ENCODE data around the gene AKNA. TPM values are rescaled to one million over a fixed set of nuclear protein-coding genes. Genes with fewer than 3 reads are reported as not detected.

The AKNA gene
- total RNA-seq, 1 donor from 2014 or later = 149 TPM

DNA sequence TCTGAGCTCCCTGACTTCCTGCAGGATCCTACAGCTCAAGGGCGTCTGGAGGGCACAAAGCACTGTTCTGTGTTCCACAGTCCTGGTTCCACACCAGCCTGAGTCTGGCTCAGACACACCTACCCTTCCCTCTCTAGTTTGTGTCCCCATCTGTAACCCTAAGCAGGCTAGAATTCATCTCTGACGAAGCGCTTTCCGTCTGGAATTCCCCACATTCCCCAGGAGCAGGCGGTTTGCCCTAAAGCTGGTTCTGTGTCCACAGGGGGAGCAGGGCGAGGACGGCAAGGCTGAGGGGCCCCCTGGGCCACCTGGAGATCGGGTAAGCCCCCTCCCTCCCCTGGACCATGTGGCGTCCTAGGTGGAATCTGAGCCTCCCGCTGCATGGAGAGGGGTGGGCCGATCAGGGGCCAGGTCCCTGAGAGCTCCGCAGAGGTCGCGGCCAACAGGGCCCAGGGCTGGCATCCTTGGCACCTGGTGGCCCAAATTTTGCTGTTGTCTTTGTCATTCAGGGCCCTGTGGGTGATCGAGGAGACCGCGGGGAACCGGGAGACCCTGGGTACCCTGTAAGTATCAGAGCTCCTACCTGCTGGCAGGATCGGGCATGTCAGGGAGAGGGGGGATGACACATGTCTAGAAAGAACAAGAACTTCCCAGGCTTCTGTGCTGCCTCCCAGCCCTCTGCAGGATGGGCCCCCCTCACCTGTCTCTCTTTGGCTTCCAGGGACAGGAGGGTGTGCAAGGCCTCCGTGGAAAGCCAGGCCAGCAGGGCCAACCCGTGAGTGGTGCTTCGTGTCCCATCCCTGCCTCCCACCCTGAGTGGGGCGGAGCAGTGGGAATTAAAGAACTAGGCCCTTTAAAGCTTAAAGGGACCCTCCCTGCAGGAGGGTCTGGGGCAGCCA is 99.3 kb downstream of the AKNA start:
- intact Hi-C loops (cut with micrococcal nuclease) = no loop called here
- Mint-ChIP-seq H3K4me3 (no peak overlapping the region), H3K4me1 (peaks cover 3% of the 10 kb centered on the region), H3K27me3 (peaks cover 2% of the 10 kb centered on the region), H3K36me3 (ENCODE audit: low read depth) (no peaks in the 10 kb centered on the region), H3K27ac (no peak overlapping the region), H3K9me3 (no peaks in the 10 kb centered on the region)
- DNase-seq = no peak

DNA sequence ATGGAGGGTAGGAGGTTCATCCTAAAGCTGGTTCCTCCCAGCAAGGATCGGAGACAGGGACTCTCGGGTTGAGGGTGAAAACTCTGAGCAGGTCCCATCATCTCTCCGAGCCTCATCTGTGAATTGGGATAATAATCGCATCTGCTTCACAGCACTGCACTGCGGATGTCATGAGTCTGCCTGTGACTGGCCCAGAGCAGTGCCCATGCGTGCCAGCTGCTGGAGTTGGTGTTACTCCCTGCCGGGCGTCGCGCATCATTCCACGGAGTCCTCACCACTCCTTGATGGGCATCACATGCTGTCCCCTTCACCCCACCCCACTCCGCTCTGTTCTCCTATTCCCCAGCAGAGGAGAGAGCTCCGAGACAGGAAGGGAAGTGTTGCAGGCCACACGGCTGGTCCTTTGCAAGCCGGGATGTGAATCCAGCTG is 100.0 kb downstream of the AKNA start:
- DNase-seq = no peak
- Mint-ChIP-seq H3K36me3 (ENCODE audit: low read depth) (no peaks in the 10 kb centered on the region), H3K9me3 (no peaks in the 10 kb centered on the region), H3K4me3 (no peak overlapping the region), H3K4me1 (peaks cover 3% of the 10 kb centered on the region), H3K27me3 (peaks cover 2% of the 10 kb centered on the region), H3K27ac (no peak overlapping the region)
- intact Hi-C loops (cut with micrococcal nuclease) = no loop called here

DNA sequence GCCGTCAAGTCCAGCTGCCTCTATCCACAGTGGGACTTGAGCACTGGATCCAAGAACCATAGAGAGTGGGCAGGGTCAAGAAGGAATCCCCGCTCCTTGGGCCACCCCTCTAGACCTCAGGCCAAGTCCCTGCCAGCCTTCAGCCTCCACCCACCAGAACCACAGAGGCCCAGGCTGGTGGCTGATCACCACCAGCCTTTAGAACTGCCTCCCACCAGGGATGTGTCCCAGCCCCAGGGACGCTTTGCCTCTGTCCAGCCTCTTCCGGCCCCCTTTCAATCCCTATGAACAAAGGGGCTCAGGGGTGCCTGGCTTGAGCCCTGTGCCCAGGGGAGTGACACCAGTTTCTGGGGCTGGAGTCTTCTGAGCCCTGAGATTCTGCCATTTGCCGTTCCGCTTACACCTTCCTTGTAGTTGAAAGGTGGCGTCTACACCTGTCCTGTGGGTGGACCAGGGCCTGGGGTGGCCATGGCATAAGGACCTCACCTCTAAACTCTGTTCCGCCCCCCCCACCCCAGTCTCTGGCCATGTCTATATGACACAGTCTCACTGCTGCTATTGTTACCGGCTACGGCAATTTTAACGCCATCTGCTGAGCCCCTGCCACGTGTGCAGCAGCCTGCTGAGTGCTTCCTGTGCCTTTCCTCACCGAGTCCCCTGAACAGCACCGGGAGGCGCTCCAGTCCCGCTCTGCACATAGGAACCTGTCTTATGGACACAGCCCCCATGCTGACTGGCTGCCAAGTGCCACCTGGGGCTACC is 100.6 kb downstream of the AKNA start:
- Mint-ChIP-seq H3K27me3 (no peaks in the 10 kb centered on the region), H3K36me3 (ENCODE audit: low read depth) (no peaks in the 10 kb centered on the region), H3K4me3 (no peak overlapping the region), H3K4me1 (peaks cover 3% of the 10 kb centered on the region), H3K27ac (no peak overlapping the region), H3K9me3 (no peaks in the 10 kb centered on the region)
- no peak for DNase-seq
- intact Hi-C loops (cut with micrococcal nuclease) = no loop called here

DNA sequence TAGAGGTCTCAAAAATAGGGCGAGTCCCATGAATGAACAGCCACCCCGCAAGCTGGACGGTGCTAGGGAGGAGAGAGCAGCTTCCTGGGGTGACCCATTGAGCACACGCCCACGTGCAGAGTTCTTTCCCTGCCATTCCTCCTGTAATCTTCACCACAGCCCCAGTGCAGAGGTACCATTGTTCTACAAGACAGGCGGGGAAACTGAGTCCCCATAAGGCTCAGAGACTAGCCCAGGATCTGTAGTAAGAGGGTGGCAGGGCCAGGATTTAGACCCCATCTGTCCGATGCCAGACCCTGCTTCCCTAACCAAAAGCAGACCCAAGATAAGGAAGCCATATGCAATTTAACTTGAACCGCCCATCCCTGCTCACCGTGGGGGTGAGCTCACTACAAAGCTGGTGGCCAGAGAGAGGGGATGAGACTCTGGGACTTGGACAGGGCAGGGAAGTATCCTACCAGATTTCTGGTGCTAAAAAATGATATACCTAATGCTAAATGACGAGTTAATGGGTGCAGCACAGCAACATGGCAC is 101.6 kb downstream of the AKNA start:
- Mint-ChIP-seq H3K27me3 (no peaks in the 10 kb centered on the region), H3K36me3 (ENCODE audit: low read depth) (no peaks in the 10 kb centered on the region), H3K4me3 (no peak overlapping the region), H3K4me1 (peaks cover 2% of the 10 kb centered on the region), H3K27ac (no peak overlapping the region), H3K9me3 (no peaks in the 10 kb centered on the region)
- no peak for DNase-seq
- intact Hi-C loops (cut with micrococcal nuclease) = no loop called here

DNA sequence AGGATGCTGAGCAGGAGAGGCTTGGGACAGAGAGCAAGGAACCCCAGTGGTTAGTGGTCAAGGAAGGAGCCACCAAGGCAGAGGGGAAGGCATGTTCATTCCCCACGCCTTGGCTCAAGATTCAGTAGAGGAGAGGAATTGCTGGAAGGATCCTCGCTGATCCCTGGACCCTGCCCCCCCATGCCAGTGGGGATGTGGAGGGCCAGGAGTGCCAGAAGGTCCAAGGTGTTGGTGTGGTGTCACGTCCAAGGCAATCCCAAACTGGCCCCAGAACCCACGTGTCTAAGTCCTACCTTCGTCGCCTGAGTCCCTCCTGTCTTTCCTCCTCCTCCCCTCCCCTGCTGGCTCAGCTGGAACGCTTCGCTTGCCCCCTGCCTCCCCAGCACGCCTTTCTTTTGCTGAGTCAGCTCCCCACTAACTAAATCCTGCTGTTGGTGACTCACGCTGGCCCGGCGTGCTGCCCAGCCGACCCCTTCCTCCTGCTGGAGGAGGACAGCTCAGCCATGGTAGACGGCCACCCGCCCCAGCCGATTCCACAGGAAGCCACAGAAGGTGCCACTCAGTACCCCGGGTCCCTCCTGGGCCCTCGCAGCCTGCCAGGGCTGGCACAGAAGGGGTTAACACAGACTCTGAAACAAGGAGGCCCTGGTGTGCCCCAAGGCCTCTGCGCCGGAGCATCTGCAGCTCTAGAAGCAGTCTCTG is 102.5 kb downstream of the AKNA start:
- Mint-ChIP-seq H3K4me3 (no peak overlapping the region), H3K9me3 (no peaks in the 10 kb centered on the region), H3K36me3 (ENCODE audit: low read depth) (no peaks in the 10 kb centered on the region), H3K4me1 (no peaks in the 10 kb centered on the region), H3K27ac (no peak overlapping the region), H3K27me3 (no peaks in the 10 kb centered on the region)
- intact Hi-C loops (cut with micrococcal nuclease) = no loop called here
- DNase-seq = no peak

DNA sequence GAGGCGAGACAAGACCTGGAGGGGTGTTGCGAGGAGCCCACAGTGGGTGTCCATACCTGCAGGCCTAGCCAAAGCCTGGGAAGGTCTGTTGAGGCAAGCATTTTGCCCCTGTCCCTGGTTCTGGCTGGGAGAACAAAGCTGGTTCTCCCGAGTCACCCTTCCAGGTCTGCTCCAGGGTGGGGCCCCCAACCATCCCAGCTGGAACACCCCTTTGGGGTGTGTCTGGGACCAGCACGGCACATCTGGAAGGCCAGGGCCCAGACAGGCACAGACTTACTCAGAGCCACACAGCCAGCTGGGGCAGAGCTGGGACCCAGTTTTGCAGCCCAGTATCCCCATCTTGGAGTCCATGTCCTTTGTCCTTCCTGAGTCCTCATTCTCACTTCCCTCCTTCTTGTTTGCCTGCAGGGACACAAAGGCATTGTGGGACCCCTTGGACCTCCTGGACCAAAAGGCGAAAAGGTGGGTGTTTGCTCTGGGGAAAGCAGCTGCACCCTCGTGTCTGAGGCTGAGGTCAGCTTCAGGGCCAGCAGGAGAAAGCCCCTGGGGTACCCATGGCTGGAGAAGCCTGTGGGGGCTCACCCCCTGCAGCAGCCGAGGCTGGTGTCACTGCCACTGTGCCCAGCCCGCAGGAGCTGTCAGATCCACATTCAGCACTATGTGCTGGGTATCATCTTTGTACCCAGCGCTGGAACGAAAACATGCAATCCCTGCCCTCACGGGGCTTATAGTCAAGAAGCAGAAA is 103.3 kb downstream of the AKNA start:
- Mint-ChIP-seq H3K27me3 (no peaks in the 10 kb centered on the region), H3K36me3 (ENCODE audit: low read depth) (no peaks in the 10 kb centered on the region), H3K9me3 (no peaks in the 10 kb centered on the region), H3K4me3 (no peak overlapping the region), H3K27ac (no peak overlapping the region), H3K4me1 (no peaks in the 10 kb centered on the region)
- intact Hi-C loops (cut with micrococcal nuclease) = no loop called here
- no peak for DNase-seq

Other genes with a start within 250 kb of the AKNA start
- 8.5 and 9.7 TPM in 2 replicates for gene COL27A1, start 232.4 kb downstream of the AKNA start, total RNA-seq
- not detected in 2 replicates for gene ORM1, start 64.9 kb downstream of the AKNA start, total RNA-seq
- gene ORM2, start 58.1 kb downstream of the AKNA start, total RNA-seq = not detected in 2 replicates
- gene WHRN, start 117.5 kb upstream of the AKNA start, total RNA-seq = 2.0 and 2.1 TPM in 2 replicates
- 46.7 and 47.1 TPM in 2 replicates for gene ATP6V1G1, start 199.8 kb upstream of the AKNA start, total RNA-seq
- 24.6 and 27.2 TPM in 2 replicates for gene TMEM268, start 223.3 kb upstream of the AKNA start, total RNA-seq